Kidney epithelial cell (primary cell): ENCODE data around the gene PPP1R12A. TPM values are rescaled to one million over a fixed set of nuclear protein-coding genes. Genes with fewer than 3 reads are reported as not detected.

Source experiments
- DNase-seq: peaks from one replicate; pipeline ENCODE4 v3.0.0-alpha.2; 2010; ENCODE audit warnings: low read depth
- H3K27me3 ChIP-seq: 2 replicates; pipeline ENCODE4 v1.6.0; 2011; ENCODE audit warnings: low read length; ENCODE audit not compliant: control insufficient read depth, insufficient read depth
- H3K36me3 ChIP-seq: 2 replicates; pipeline ENCODE4 v1.5.1; 2011; ENCODE audit warnings: low read length; ENCODE audit not compliant: control insufficient read depth, insufficient read depth
- H3K4me3 ChIP-seq: 2 replicates; pipeline ENCODE4 v1.5.1; 2011; ENCODE audit warnings: low read depth, mild to moderate bottlenecking, control low read depth, low read length
- CTCF ChIP-seq: IDR thresholded peaks from 2 replicates; pipeline ENCODE4 v1.5.1; 2011; ENCODE audit warnings: mild to moderate bottlenecking, moderate library complexity, low read length, control low read depth, inconsistent platforms; ENCODE audit not compliant: insufficient read depth, poor library complexity, severe bottlenecking
- total RNA-seq: library from RNA; depleted of rRNA; stranded (reverse); fragments of >200 nt; gene quantifications from 2 replicates; pipeline ENCODE4 v1.2.3, GENCODE V29; 2015

Gene PPP1R12A
- total RNA-seq, 1 donor from 2014 or later: 47.2 TPM

GRCh38 chr12:79895804-79896203, 39.1 kb downstream of the PPP1R12A start:
- TF ChIP-seq CTCF: no peak
- no peak overlapping the region for H3K4me3 ChIP-seq
- DNase-seq: no peak
- H3K36me3 ChIP-seq: no peaks in the 10 kb centered on the region
- H3K27me3 ChIP-seq: no peaks in the 10 kb centered on the region

GRCh38 chr12:79895071-79895470, 39.8 kb downstream of the PPP1R12A start:
- Histone ChIP-seq H3K4me3 (no peak overlapping the region), H3K36me3 (no peaks in the 10 kb centered on the region), H3K27me3 (no peaks in the 10 kb centered on the region)
- no peak for DNase-seq
- no peak for TF ChIP-seq CTCF

- Histone ChIP-seq H3K4me3 (no peak overlapping the region), H3K27me3 (no peaks in the 10 kb centered on the region), H3K36me3 (no peaks in the 10 kb centered on the region)
- DNase-seq: no peak
- TF ChIP-seq CTCF: no peak
Measured at GRCh38 chr12:79891506-79892162, 43.3 kb downstream of the PPP1R12A start.

- no peak for TF ChIP-seq CTCF
- no peaks in the 10 kb centered on the region for H3K36me3 ChIP-seq
- DNase-seq: no peak
Measured at GRCh38 chr12:79887890-79888289, 47.0 kb downstream of the PPP1R12A start.

GRCh38 chr12:79886917-79887519, 47.9 kb downstream of the PPP1R12A start:
- peak; percentile 57 for TF ChIP-seq CTCF
- DNase-seq: peak; percentile 21
- Histone ChIP-seq H3K4me3 (no peak overlapping the region), H3K36me3 (no peaks in the 10 kb centered on the region), H3K27me3 (no peaks in the 10 kb centered on the region)

More at GRCh38 chr12:79887890-79888289, 47.0 kb downstream of the PPP1R12A start:
- H3K27me3 ChIP-seq: no peaks in the 10 kb centered on the region
- H3K4me3 ChIP-seq: no peak overlapping the region
